ENCODE data around the gene ST3GAL4. TPM values are rescaled to one million over a fixed set of nuclear protein-coding genes. Genes with fewer than 3 reads are reported as not detected.

ST3GAL4 gene
- total RNA-seq, 1 experiment from 2014 or later = 13.6 TPM

DNA sequence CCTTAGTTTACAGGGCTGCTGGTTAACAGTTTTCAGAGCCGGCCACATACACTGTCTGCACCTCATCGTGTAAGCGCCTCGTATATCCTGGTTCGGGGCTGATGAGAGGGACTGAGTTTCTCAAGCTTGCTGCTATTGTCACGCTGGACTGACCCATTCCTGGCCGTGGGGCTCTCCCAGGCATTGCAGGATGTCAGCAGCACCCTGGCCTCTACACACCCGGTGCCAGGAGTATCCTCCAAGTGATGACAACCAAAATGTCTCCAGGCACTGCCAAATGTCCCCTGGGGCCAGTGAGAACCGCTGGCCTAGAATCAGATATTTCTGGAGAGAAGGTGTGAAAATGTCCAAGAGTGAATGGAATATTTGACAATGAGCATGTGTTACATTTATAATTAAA, 82.8 kb downstream of the ST3GAL4 start:
- Histone ChIP-seq H2BK20ac (ENCODE audit: low read depth, low read length, poor library complexity, severe bottlenecking) (no peak overlapping the region), H3K18ac (ENCODE audit: insufficient read length, low read depth, low read length) (no peak overlapping the region), H2BK5ac (ENCODE audit: insufficient read length, low read length) (no peak overlapping the region), H3K23me2 (ENCODE audit: insufficient read length, low read depth, low read length, poor library complexity, severe bottlenecking) (no peaks in the 10 kb centered on the region), H2BK15ac (ENCODE audit: low read depth, low read length) (no peak overlapping the region), H2AK5ac (ENCODE audit: insufficient read length, low read length) (no peak overlapping the region), H3K27ac (ENCODE audit: insufficient read length, low read depth, low read length) (no peak overlapping the region), H3K79me1 (ENCODE audit: insufficient read depth, low read depth, low read length, poor library complexity, severe bottlenecking) (no peaks in the 10 kb centered on the region), H3K4me2 (ENCODE audit: insufficient read depth, insufficient read length, low read length) (no peak overlapping the region), H2BK120ac (ENCODE audit: low read depth, low read length, poor library complexity, severe bottlenecking) (no peak overlapping the region), H3K27me3 (ENCODE audit: insufficient read depth, low read length) (no peaks in the 10 kb centered on the region), H3K23ac (ENCODE audit: insufficient read length, low read depth, low read length) (no peak overlapping the region), H3K4ac (ENCODE audit: low read depth, low read length) (no peak overlapping the region), H4K5ac (ENCODE audit: insufficient read length, low read depth, low read length) (no peak overlapping the region), H3K4me1 (ENCODE audit: insufficient read depth, low read length) (peaks cover 3% of the 10 kb centered on the region; the same call in 1 of the 2 replicates), H3K14ac (ENCODE audit: insufficient read depth, low read length) (no peak overlapping the region), H4K8ac (replicated peaks; ENCODE audit: insufficient read length, low read depth, low read length) (no peak overlapping the region), H4K20me1 (ENCODE audit: control insufficient read depth, insufficient read depth, insufficient read length) (no peaks in the 10 kb centered on the region), H3K79me2 (ENCODE audit: insufficient read depth, low read length) (no peaks in the 10 kb centered on the region), H3K56ac (ENCODE audit: insufficient read length, low read depth, low read length) (no peak overlapping the region), H4K91ac (ENCODE audit: insufficient read length, low read depth, low read length) (no peak overlapping the region), H2AFZ (ENCODE audit: low read length) (no peak overlapping the region), H3K9ac (ENCODE audit: extremely low read depth, insufficient read length, low read length) (no peak overlapping the region), H3K9me3 (ENCODE audit: control insufficient read depth, low read depth, low read length) (no peaks in the 10 kb centered on the region), H2BK12ac (ENCODE audit: insufficient read length, low read depth, low read length) (no peak overlapping the region), H3T11ph (ENCODE audit: low read length) (no peak overlapping the region)
- no CpG with 5 or more reads among the region's 9 CpGs for WGBS (ENCODE audit: extremely low coverage, insufficient read length, low lambda C conversion rate)
- Mint-ChIP-seq H3K9me3 (no peaks in the 10 kb centered on the region), H3K27me3 (ENCODE audit: low read depth) (peaks cover 7% of the 10 kb centered on the region), H3K4me1 (peaks cover 35 to 46% of the 10 kb centered on the region in 2 experiments), H3K36me3 (ENCODE audit: insufficient read depth in 1 of 3, low read depth in 3 of 3) (no peaks in the 10 kb centered on the region), H3K27ac (no peak overlapping the region), H3K4me3 (no peak overlapping the region)
- no peak for DNase-seq
- TF ChIP-seq, protein P1, sequence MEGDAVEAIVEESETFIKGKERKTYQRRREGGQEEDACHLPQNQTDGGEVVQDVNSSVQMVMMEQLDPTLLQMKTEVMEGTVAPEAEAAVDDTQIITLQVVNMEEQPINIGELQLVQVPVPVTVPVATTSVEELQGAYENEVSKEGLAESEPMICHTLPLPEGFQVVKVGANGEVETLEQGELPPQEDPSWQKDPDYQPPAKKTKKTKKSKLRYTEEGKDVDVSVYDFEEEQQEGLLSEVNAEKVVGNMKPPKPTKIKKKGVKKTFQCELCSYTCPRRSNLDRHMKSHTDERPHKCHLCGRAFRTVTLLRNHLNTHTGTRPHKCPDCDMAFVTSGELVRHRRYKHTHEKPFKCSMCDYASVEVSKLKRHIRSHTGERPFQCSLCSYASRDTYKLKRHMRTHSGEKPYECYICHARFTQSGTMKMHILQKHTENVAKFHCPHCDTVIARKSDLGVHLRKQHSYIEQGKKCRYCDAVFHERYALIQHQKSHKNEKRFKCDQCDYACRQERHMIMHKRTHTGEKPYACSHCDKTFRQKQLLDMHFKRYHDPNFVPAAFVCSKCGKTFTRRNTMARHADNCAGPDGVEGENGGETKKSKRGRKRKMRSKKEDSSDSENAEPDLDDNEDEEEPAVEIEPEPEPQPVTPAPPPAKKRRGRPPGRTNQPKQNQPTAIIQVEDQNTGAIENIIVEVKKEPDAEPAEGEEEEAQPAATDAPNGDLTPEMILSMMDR (conservative IDR thresholded peaks at IDR 0.05) = no peak

Data from H9 (cell line).